Measurements from ENCODE around the gene CBX4. TPM values are rescaled to one million over a fixed set of nuclear protein-coding genes. Genes with fewer than 3 reads are reported as not detected.

The CBX4 gene
- total RNA-seq, 4 donors from 2014 or later, result 6.7 to 11.5 (median 10.0) TPM

- no peak for TF ChIP-seq POLR2AphosphoS5 (IDR thresholded peaks at IDR 0.05)
- TF ChIP-seq EP300 (IDR thresholded peaks at IDR 0.05), result no peak
- TF ChIP-seq CTCF (IDR thresholded peaks at IDR 0.05), result no peak
- TF ChIP-seq POLR2A (IDR thresholded peaks at IDR 0.05), result no peak
- Histone ChIP-seq H3K27me3 (peaks cover 81% of the 10 kb centered on the region), H3K27ac (peak overlapping the region in 3 of 4 donors; percentile 70 to 86 (median 79)), H3K4me3 (peak overlapping the region in 1 of 2 donors; percentile 50), H3K4me1 (peaks cover 0 to 70% (median 27%) of the 10 kb centered on the region in 3 donors), H3K9me3 (no peaks in the 10 kb centered on the region), H3K36me3 (peaks cover 0 to 10% of the 10 kb centered on the region in 2 donors)
- ATAC-seq, result no peak
- WGBS, 2 donors (ENCODE audit: low coverage in 1 of 2), result 17% methylated on average over 8 to 21 of the region's 22 CpGs
These were observed 46.8 kb downstream of the CBX4 start for GRCh38 chr17:79792341-79792871.

- Histone ChIP-seq H3K9me3 (no peaks in the 10 kb centered on the region), H3K36me3 (peaks cover 0 to 10% of the 10 kb centered on the region in 2 donors), H3K4me3 (no peak overlapping the region), H3K27ac (no peak overlapping the region), H3K4me1 (peaks cover 0 to 70% (median 27%) of the 10 kb centered on the region in 3 donors), H3K27me3 (peaks cover 87% of the 10 kb centered on the region)
- TF ChIP-seq CTCF (IDR thresholded peaks at IDR 0.05), result no peak
- no peak for TF ChIP-seq POLR2A (IDR thresholded peaks at IDR 0.05)
- no peak for TF ChIP-seq POLR2AphosphoS5 (IDR thresholded peaks at IDR 0.05)
- no peak for ATAC-seq
- 0 to 12% methylated on average over 7 to 8 of the region's 26 CpGs for WGBS, 2 donors (ENCODE audit: low coverage in 1 of 2)
These were observed 47.5 kb downstream of the CBX4 start for GRCh38 chr17:79791735-79792161.

GRCh38 chr17:79790805-79791734 lies 48.2 kb downstream of the CBX4 start:
- no CpG with 5 or more reads among the region's 68 CpGs for WGBS, 2 donors (ENCODE audit: low coverage in 1 of 2)
- TF ChIP-seq POLR2A (IDR thresholded peaks at IDR 0.05) (no peak), CTCF (IDR thresholded peaks at IDR 0.05) (no peak), POLR2AphosphoS5 (IDR thresholded peaks at IDR 0.05) (no peak), EP300 (IDR thresholded peaks at IDR 0.05) (no peak)

GRCh38 chr17:79789943-79790804 lies 49.1 kb downstream of the CBX4 start:
- H3K36me3 ChIP-seq, result peaks cover 0 to 9% of the 10 kb centered on the region in 2 donors
- no peak overlapping the region for H3K27ac ChIP-seq
- H3K4me1 ChIP-seq, result peaks cover 0 to 58% (median 20%) of the 10 kb centered on the region in 3 donors
- peak overlapping the region in 1 of 2 donors; percentile 5 for H3K4me3 ChIP-seq
- 10% methylated on average over 2 of the region's 74 CpGs; no CpG with 5 or more reads in 1 of the 2 donors for WGBS, 2 donors (ENCODE audit: low coverage in 1 of 2)
- ATAC-seq, result peak; percentile 47
- TF ChIP-seq CTCF (IDR thresholded peaks at IDR 0.05) (peak in 3 of 4 experiments; percentile 73 to 93 (median 75)), POLR2A (IDR thresholded peaks at IDR 0.05) (no peak)
- H3K27me3 ChIP-seq, result peaks cover 100% of the 10 kb centered on the region
- no peaks in the 10 kb centered on the region for H3K9me3 ChIP-seq

More at GRCh38 chr17:79790805-79791734, 48.2 kb downstream of the CBX4 start:
- peaks cover 94% of the 10 kb centered on the region for H3K27me3 ChIP-seq
- H3K4me1 ChIP-seq, result peaks cover 0 to 63% (median 22%) of the 10 kb centered on the region in 3 donors
- H3K27ac ChIP-seq, result no peak overlapping the region
- H3K36me3 ChIP-seq, result peaks cover 0 to 10% of the 10 kb centered on the region in 2 donors
- ATAC-seq, result no peak
- H3K4me3 ChIP-seq, result no peak overlapping the region
- no peaks in the 10 kb centered on the region for H3K9me3 ChIP-seq

Measured in gastroesophageal sphincter (tissue), 4 donors.